ENCODE results near the gene SUFU. TPM values are rescaled to one million over a fixed set of nuclear protein-coding genes. Genes with fewer than 3 reads are reported as not detected.

Gene SUFU
- total and polyA plus RNA-seq, 5 experiments from 2014 or later: 2.3 to 14.3 (median 7.4) TPM

DNA sequence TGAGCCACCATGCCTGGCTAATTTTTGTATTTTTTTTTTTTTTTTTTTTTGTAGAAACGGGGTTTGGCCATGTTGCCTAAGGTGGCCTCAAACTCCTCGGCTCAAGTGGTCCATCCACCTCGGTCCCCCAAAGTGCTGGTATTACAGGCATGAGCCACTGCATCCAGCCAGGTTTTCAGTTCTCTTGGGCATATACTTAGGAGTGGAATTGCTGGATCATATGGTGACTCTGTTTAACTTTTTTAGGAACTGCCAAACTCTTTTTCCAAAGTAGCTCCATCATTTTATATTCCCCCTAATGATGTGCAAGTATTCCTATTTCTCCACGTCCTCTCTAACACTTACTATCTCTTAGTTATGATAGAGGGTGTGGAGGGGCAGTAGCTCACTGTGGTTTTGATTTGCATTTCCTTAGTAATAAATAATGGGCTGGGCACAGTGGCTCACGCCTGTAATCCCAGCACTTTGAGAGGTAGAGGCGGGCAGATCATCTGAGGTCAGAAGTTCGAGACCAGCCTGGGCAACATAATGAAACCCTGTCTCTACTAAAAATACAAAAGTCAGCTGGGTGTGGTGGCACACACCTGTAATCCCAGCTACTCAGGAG lies 41.6 kb downstream of the SUFU start:
- H3K27me3 Mint-ChIP-seq: no peaks in the 10 kb centered on the region
- H3K27ac Mint-ChIP-seq: peak overlapping the region in 2 of 10 donors; percentile 29 to 53
- peaks cover 2 to 15% (median 9%) of the 10 kb centered on the region in 4 donors for H3K4me1 Mint-ChIP-seq

DNA sequence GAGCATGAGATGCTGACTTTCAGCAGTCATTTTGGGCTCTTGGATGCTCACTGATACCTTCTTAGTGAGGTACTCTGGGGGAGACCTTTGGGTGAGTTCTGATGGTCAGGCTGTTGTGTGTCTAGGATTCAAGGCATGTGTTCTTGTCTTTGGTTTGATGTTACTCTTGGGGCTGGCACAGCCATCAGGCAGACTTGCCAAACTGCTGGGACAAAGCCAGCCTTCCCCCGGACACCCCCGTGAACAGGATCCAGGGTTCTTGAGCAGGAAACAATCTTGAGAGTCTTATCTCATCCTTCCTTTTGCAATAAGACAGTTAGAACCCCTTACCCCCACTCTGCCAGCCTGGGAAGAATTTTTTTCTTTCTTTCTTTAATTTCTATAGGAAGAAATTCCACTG lies 42.2 kb downstream of the SUFU start:
- H3K4me1 Mint-ChIP-seq: peaks cover 2 to 15% (median 10%) of the 10 kb centered on the region in 4 donors
- peaks cover 0 to 32% (median 15%) of the 10 kb centered on the region in 3 donors for H3K36me3 Mint-ChIP-seq
- no peaks in the 10 kb centered on the region for H3K9me3 Mint-ChIP-seq
- POLR2A ChIA-PET: interaction anchor here (0.6 kb wide), 1 partner anchor 19 kb away, joined by 4 read pairs; no protein-coding TSS in a partner anchor
- no peaks in the 10 kb centered on the region for H3K27me3 Mint-ChIP-seq
- no peak overlapping the region for H3K27ac Mint-ChIP-seq
- H3K4me3 Mint-ChIP-seq: no peak overlapping the region
- no peak for ATAC-seq
- DNase-seq: no peak

More for the DNA sequence above, 41.6 kb downstream of the SUFU start:
- DNase-seq (no peak), ATAC-seq (no peak)
- peaks cover 0 to 26% (median 12%) of the 10 kb centered on the region in 3 donors for H3K36me3 Mint-ChIP-seq
- no peaks in the 10 kb centered on the region for H3K9me3 Mint-ChIP-seq
- H3K4me3 Mint-ChIP-seq: no peak overlapping the region
- POLR2A ChIA-PET: interaction anchor here (0.6 kb wide), 1 partner anchor 18 kb away, joined by 4 read pairs; no protein-coding TSS in a partner anchor

DNA sequence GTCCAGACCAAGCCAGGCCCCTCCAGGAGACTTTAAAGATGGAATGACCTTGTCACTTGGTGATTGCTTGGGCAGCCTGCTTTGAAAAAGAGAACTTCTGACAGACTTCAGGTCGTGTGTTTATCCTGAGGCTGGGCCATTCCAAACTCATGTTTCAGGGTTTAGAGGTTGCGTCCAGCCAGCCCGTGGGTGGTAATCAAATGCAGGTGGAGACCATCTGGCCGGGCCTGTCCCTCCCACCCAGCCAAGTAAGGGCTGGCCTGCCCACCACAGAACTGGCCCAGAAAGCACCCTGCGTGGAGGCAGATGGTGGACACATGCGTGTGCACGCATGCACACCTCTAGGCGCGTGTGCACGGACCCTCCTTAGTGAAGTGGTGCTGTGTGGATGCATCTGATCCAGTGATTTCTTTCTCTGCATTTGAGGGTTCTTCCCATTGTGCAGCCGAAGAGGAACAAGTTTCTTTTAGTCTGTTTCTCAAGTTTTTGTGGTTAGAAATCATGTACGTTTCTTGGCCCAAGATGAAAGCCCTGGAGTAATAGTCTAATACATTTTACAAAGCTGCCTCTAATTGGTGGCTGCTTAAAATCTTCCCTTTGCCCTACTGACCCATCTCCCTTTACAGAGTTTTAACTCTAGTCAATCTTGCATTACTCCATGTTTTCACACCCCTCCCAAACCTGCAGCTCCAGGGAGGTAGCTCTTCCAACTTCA lies 43.0 kb downstream of the SUFU start:
- ATAC-seq (no peak), DNase-seq (no peak)
- Mint-ChIP-seq H3K36me3 (peaks cover 0 to 36% (median 19%) of the 10 kb centered on the region in 3 donors), H3K27me3 (no peaks in the 10 kb centered on the region), H3K4me1 (peaks cover 2 to 15% (median 9%) of the 10 kb centered on the region in 4 donors), H3K4me3 (no peak overlapping the region), H3K9me3 (no peaks in the 10 kb centered on the region), H3K27ac (peak overlapping the region in 2 of 10 donors; percentile 12 to 91)
- POLR2A ChIA-PET: no interaction called here

- DNase-seq (no peak), ATAC-seq (no peak)
- Mint-ChIP-seq H3K9me3 (no peaks in the 10 kb centered on the region), H3K27me3 (no peaks in the 10 kb centered on the region), H3K4me3 (no peak overlapping the region), H3K36me3 (peaks cover 0 to 44% (median 24%) of the 10 kb centered on the region in 3 donors), H3K27ac (no peak overlapping the region), H3K4me1 (peaks cover 0 to 13% (median 6%) of the 10 kb centered on the region in 4 donors)
- POLR2A ChIA-PET: no interaction called here
Measured at GRCh38 chr10:102549549-102549948, 45.8 kb downstream of the SUFU start.

DNA sequence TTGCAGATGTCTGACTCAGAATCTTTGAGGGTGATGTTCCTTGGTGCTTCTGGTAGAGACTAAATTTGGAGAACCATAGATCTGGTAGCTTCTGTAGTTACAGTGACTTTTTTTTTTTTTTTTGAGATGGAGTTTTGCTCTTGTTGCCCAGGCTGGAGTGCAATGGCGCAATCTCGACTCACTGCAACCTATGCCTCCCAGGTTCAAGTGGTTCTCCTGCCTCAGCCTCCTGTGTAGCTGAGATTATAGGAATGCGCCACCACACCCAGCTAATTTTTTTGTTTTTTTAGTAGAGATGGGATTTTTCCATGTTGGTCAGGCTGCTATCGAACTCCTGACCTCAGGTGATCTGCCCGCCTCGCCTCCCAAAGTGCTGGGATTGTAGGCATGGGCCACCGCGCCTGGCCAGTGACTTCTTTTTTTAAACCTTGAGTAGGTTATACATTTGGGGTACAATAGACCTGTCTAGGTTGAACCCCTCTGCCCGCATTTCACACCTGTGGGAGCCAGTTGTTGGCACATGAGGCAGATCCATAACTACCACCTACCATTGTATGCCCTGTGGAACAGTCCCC lies 47.0 kb downstream of the SUFU start:
- DNase-seq (no peak), ATAC-seq (no peak)
- Mint-ChIP-seq H3K36me3 (peaks cover 0 to 42% (median 25%) of the 10 kb centered on the region in 3 donors), H3K27ac (no peak overlapping the region), H3K4me1 (peaks cover 1 to 13% (median 7%) of the 10 kb centered on the region in 4 donors), H3K27me3 (no peaks in the 10 kb centered on the region), H3K9me3 (no peaks in the 10 kb centered on the region), H3K4me3 (no peak overlapping the region)
- POLR2A ChIA-PET: no interaction called here

DNA sequence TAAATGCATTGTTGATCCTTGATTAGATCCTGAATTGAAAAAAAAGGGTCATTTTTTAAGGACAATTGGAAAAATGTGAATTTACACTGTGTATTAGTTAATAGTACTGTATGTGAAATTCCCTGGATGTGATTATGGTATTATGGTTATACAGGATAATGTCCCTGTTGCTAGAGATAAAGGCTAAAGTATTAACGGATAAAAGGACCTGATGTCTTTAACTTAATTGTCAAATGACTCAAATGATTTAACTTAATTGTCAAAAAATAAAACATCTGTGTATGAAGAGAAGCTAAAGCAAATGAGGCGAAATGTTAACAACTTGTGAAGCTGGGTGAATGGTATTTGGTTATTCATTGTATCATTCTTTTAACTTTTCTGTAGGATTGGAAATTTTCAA lies 48.8 kb downstream of the SUFU start:
- H3K9me3 Mint-ChIP-seq: no peaks in the 10 kb centered on the region
- ATAC-seq (no peak), DNase-seq (no peak)
- H3K36me3 Mint-ChIP-seq: peaks cover 0 to 41% (median 24%) of the 10 kb centered on the region in 3 donors
- POLR2A ChIA-PET: no interaction called here
- H3K27me3 Mint-ChIP-seq: no peaks in the 10 kb centered on the region
- peaks cover 0 to 10% (median 9%) of the 10 kb centered on the region in 4 donors for H3K4me1 Mint-ChIP-seq
- H3K4me3 Mint-ChIP-seq: no peak overlapping the region
- no peak overlapping the region for H3K27ac Mint-ChIP-seq

DNA sequence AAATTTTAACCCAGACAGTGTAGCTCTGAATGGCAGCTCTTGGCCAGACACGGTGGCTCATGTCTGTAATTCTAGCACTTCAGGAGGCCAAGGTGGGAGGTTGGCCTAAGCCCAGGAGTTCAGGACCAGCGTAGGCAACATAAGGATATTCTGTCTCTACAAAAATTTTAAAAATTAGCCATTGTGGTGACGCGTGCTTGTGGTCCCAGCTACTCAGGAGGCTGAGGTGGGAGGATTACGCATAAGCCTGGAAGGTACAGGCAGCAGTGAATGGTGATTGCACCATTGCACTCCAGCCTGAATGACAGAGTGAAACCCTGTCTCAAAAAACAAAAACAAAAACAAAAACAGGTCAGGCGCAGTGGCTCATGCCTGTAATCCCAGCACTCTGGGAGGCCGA lies 50.0 kb downstream of the SUFU start:
- no peak for ATAC-seq
- no peak for DNase-seq
- Mint-ChIP-seq H3K27ac (no peak overlapping the region), H3K4me3 (no peak overlapping the region), H3K36me3 (peaks cover 0 to 43% (median 21%) of the 10 kb centered on the region in 3 donors), H3K9me3 (no peaks in the 10 kb centered on the region), H3K27me3 (no peaks in the 10 kb centered on the region), H3K4me1 (peaks cover 0 to 10% (median 7%) of the 10 kb centered on the region in 4 donors)
- POLR2A ChIA-PET: interaction anchor here (0.5 kb wide), 1 partner anchor 27 kb away, joined by 6 read pairs; no protein-coding TSS in a partner anchor

- ATAC-seq: no peak
- H3K36me3 Mint-ChIP-seq: peaks cover 0 to 38% (median 19%) of the 10 kb centered on the region in 3 donors
- H3K27ac Mint-ChIP-seq: no peak overlapping the region
- H3K9me3 Mint-ChIP-seq: no peaks in the 10 kb centered on the region
- H3K4me1 Mint-ChIP-seq: peaks cover 0 to 10% (median 6%) of the 10 kb centered on the region in 4 donors
- no peak overlapping the region for H3K4me3 Mint-ChIP-seq
- DNase-seq: no peak
- POLR2A ChIA-PET: no interaction called here
- no peaks in the 10 kb centered on the region for H3K27me3 Mint-ChIP-seq
Measured at GRCh38 chr10:102554531-102554930, 50.8 kb downstream of the SUFU start.

- Mint-ChIP-seq H3K27me3 (no peaks in the 10 kb centered on the region), H3K9me3 (no peaks in the 10 kb centered on the region), H3K27ac (peak overlapping the region in 2 of 10 donors; percentile 58 to 73), H3K36me3 (peaks cover 0 to 28% (median 11%) of the 10 kb centered on the region in 3 donors), H3K4me1 (peaks cover 0 to 10% (median 5%) of the 10 kb centered on the region in 4 donors), H3K4me3 (no peak overlapping the region)
- DNase-seq (no peak), ATAC-seq (no peak)
- POLR2A ChIA-PET: no interaction called here
Measured at GRCh38 chr10:102555781-102556328, 52.1 kb downstream of the SUFU start.

GRCh38 chr10:102557569-102557968 lies 53.8 kb downstream of the SUFU start:
- peaks cover 0 to 10% (median 5%) of the 10 kb centered on the region in 4 donors for H3K4me1 Mint-ChIP-seq
- POLR2A ChIA-PET: interaction anchor here (0.6 kb wide), 1 partner anchor 81 kb away, joined by 3 read pairs; no protein-coding TSS in a partner anchor
- no peaks in the 10 kb centered on the region for H3K27me3 Mint-ChIP-seq
- peaks cover 0 to 18% (median 3%) of the 10 kb centered on the region in 3 donors for H3K36me3 Mint-ChIP-seq
- no peak for DNase-seq
- no peaks in the 10 kb centered on the region for H3K9me3 Mint-ChIP-seq
- H3K27ac Mint-ChIP-seq: peak overlapping the region in 1 of 10 donors; percentile 73
- ATAC-seq: no peak
- no peak overlapping the region for H3K4me3 Mint-ChIP-seq

- no peak for ATAC-seq
- no peak for DNase-seq
- peaks cover 0 to 28% (median 5%) of the 10 kb centered on the region in 3 donors for H3K36me3 Mint-ChIP-seq
Measured at GRCh38 chr10:102559764-102560163, 56.0 kb downstream of the SUFU start.

GRCh38 chr10:102564209-102564834 lies 60.5 kb downstream of the SUFU start:
- POLR2A ChIA-PET: no interaction called here
- Mint-ChIP-seq H3K27ac (peak overlapping the region in 3 of 10 donors; percentile 39 to 74 (median 48)), H3K36me3 (peaks cover 0 to 28% (median 5%) of the 10 kb centered on the region in 3 donors), H3K4me3 (no peak overlapping the region), H3K27me3 (no peaks in the 10 kb centered on the region), H3K4me1 (peaks cover 0 to 4% (median 0%) of the 10 kb centered on the region in 4 donors), H3K9me3 (no peaks in the 10 kb centered on the region)
- no peak for ATAC-seq
- DNase-seq: no peak

More at GRCh38 chr10:102559764-102560163, 56.0 kb downstream of the SUFU start:
- H3K4me1 Mint-ChIP-seq: peaks cover 0 to 10% (median 5%) of the 10 kb centered on the region in 4 donors
- H3K27me3 Mint-ChIP-seq: no peaks in the 10 kb centered on the region
- no peaks in the 10 kb centered on the region for H3K9me3 Mint-ChIP-seq
- peak overlapping the region in 1 of 10 donors; percentile 40 for H3K27ac Mint-ChIP-seq
- POLR2A ChIA-PET: no interaction called here
- no peak overlapping the region for H3K4me3 Mint-ChIP-seq
